Heart left ventricle (tissue), 16 donors: Measurements from ENCODE around the gene RRP8. TPM values are rescaled to one million over a fixed set of nuclear protein-coding genes. Genes with fewer than 3 reads are reported as not detected.

Experiments
- ATAC-seq, 4 donors: fragments of 200-7000 bp; cut with Tn5 transposase; one replicate each; pipeline ENCODE4 v1.9.1; 2020 to 2022; ENCODE audit warnings: moderate library complexity in 4 of 4, mild to moderate bottlenecking in 3 of 4, moderate number of reproducible peaks in 1 of 4
- DNase-seq, 5 donors: peaks; one replicate each; pipeline ENCODE4 v3.0.0-alpha.2; 2020
- H3K27ac ChIP-seq, 12 donors: fragments of 200-600 bp; sonication (generic) in 4 of 12; one replicate each; pipeline versions ENCODE4 v1.5.0 to v1.8.0; 2016 to 2022; ENCODE audit warnings: mild to moderate bottlenecking in 2 of 12
- H3K27me3 ChIP-seq, 9 donors: fragments of 200-600 bp; sonication (generic) in 2 of 9; one replicate each; pipeline versions ENCODE4 v1.5.1 to v1.8.0; 2016 to 2022; ENCODE audit warnings: mild to moderate bottlenecking in 3 of 9
- H3K36me3 ChIP-seq, 9 donors: fragments of 200-600 bp; sonication (generic) in 2 of 9; one replicate each; pipeline versions ENCODE4 v1.5.0 to v1.8.0; 2018 to 2022; ENCODE audit warnings: mild to moderate bottlenecking in 2 of 9
- H3K4me1 ChIP-seq, 12 donors: fragments of 200-600 bp; sonication (generic) in 4 of 12; one replicate each; pipeline versions ENCODE4 v1.5.0 to v1.8.0; 2016 to 2022; ENCODE audit warnings: mild to moderate bottlenecking in 3 of 12
- H3K4me3 ChIP-seq, 12 donors: fragments of 200-600 bp; sonication (generic) in 4 of 12; one replicate each; pipeline versions ENCODE4 v1.5.0 to v1.8.0; 2017 to 2022; ENCODE audit warnings: mild to moderate bottlenecking in 9 of 12, moderate library complexity in 4 of 12
- H3K9me3 ChIP-seq, 12 donors: fragments of 200-600 bp; sonication (generic) in 4 of 12; one replicate each; pipeline versions ENCODE4 v1.5.0 to v1.8.0; 2016 to 2022; ENCODE audit warnings: mild to moderate bottlenecking in 1 of 12
- POLR2A ChIP-seq, 2 donors: fragments of 450-650 bp; IDR thresholded peaks; one replicate each; pipeline ENCODE4 v1.6.1; 2017; ENCODE audit warnings: antibody characterized with exemption in 2 of 2, mild to moderate bottlenecking in 2 of 2, moderate library complexity in 2 of 2
- WGBS, 4 donors: extraction: QIAGEN DNeasy Blood & Tissue Kit in 2 of 4; methylation state at CpG; one replicate each; pipeline versions ENCODE4 v1.1.5 to v1.1.7; 2013 to 2018; 5-methylcytosine and 5-hydroxymethylcytosine counted together
- intact Hi-C, 10 donors: fragments of 100-400 bp; cut with DNase I; formaldehyde crosslinking; loops; one replicate each; pipeline versions ENCODE4 v1.11.1 to v1.14.2; 2022
- polyA plus RNA-seq, 2 donors: library from polyadenylated mRNA; stranded (reverse); fragments of 200-250 nt; gene quantifications; one replicate each; pipeline ENCODE4 v1.2.3, GENCODE V29; 2013
- total RNA-seq, 9 donors: library from RNA; depleted of rRNA in 2 of 9; stranded (reverse); fragments of >200 nt in 2 of 9; fragmentation: NEBNext Ultra II Directional in 3 of 9; extraction: Animal tissue kit (Norgen Biotek cat#: 25700) in 3 of 9; gene quantifications; one replicate each; pipeline versions ENCODE4 v1.1.0 to v1.2.4, GENCODE V29; 2016 to 2023
- TF ChIP-seq, protein P1 (sequence below), 12 donors: fragments of 200-600 bp; sonication (generic) in 4 of 12; IDR thresholded peaks; one replicate each; pipeline versions ENCODE4 v1.5.0 to v1.8.0; 2018 to 2022; ENCODE audit warnings: antibody characterized with exemption in 12 of 12, mild to moderate bottlenecking in 5 of 12
- donor health status: ischemic (EF 13 %, LVEDD 7.1; RV severe dilation, severe dysfunction).
- donor health status: healthy with polysubstance abuse.
- donor health status: DM: no; HTN: yes; CAD: no.
- donor health status: DM: no; HTN: no; CAD: no.
- donor health status: ischemic (EF 25% LVEDD 6.9; RV normal size, moderate dysfunction).
- donor health status: ischemic (EF 25% LVEDD 5.7; RV mildly dilated, moderate dysfunction).
- donor health status: healthy.
- donor health status: DM: yes; HTN: yes; CAD: no.
- donor health status: ischemic (EF 35%, LVEDD 5.7; RV mildly dilated, moderate dysfunction).
- donor health status: nonischemic (EF 11% LVEDD 7.7; RV severe dilation, severe dysfunction).
- donor health status: DM: yes; HTN: yes; CAD: no.
- donor health status: PGD.
- donor health status: ischemic (EF 29% LVEDD 5.4; RV normal size, mild dysfunction).
- donor health status: nonischemic (EF 23%, LVEDD 6.1; RV moderate dilation, normal function).

Gene RRP8
- total and polyA plus RNA-seq, 11 donors, result 11.2 to 23.5 (median 17.4) TPM

DNA sequence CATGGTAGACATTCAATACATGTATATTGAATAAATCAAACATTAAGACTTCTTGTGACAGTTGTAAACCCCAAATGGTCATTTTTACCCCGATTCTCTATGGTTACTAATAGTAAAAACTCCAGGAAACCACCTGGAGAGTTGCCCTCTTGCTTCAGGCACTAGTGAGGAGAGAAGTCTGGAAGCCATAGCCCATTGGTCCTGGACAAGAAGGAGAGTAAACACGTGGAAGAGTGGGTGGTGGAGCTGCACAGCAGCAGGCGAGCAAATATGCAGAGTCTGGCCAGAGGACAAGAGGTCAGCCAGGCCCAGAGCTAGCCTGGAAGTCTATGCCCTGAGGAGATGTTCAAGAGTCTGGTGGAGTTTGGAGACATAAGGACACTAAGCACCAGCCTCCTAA is 34.5 kb upstream of the RRP8 start:
- TF ChIP-seq POLR2A (IDR thresholded peaks at IDR 0.05), result no peak
- TF ChIP-seq, protein P1, sequence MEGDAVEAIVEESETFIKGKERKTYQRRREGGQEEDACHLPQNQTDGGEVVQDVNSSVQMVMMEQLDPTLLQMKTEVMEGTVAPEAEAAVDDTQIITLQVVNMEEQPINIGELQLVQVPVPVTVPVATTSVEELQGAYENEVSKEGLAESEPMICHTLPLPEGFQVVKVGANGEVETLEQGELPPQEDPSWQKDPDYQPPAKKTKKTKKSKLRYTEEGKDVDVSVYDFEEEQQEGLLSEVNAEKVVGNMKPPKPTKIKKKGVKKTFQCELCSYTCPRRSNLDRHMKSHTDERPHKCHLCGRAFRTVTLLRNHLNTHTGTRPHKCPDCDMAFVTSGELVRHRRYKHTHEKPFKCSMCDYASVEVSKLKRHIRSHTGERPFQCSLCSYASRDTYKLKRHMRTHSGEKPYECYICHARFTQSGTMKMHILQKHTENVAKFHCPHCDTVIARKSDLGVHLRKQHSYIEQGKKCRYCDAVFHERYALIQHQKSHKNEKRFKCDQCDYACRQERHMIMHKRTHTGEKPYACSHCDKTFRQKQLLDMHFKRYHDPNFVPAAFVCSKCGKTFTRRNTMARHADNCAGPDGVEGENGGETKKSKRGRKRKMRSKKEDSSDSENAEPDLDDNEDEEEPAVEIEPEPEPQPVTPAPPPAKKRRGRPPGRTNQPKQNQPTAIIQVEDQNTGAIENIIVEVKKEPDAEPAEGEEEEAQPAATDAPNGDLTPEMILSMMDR (IDR thresholded peaks at IDR 0.05), result no peak
- 29 to 32% (median 32%) methylated on average over 3 of the region's 3 CpGs for WGBS, 4 donors
- peak; percentile 55 to 74 (median 66) for ATAC-seq
- Histone ChIP-seq H3K4me3 (no peak overlapping the region), H3K4me1 (peaks cover 0 to 76% (median 57%) of the 10 kb centered on the region in 12 donors), H3K27ac (peak overlapping the region in 7 of 12 donors; percentile 1 to 47 (median 25)), H3K27me3 (no peaks in the 10 kb centered on the region), H3K9me3 (no peaks in the 10 kb centered on the region), H3K36me3 (peaks cover 0 to 29% (median 9%) of the 10 kb centered on the region in 9 donors)
- peak in 4 of 5 donors; percentile 56 to 74 (median 64) for DNase-seq
- intact Hi-C loops, result loop anchor here in 1 of 10 donors (2.0 kb wide), 1 partner anchor 19 kb away; the partner anchor contains the start of gene TPP1

DNA sequence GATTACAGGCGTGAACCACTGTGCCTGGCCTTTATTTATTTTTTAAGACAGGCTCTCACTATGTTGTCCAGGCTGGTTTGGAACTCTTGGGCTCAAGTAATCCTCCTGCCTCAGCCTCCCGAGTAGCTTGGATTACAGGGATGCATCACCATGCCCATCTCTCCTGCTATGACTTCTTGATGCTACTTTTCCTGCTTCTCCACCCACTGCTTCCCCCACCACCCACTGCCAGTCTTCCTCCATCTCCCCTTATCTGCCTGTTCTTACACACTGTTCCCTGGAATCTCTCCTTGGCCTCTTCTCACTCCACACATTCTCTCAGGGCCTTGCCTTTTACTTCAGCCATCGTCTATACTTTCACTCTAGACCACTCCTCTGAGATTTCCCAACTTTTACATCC is 33.1 kb upstream of the RRP8 start:
- H3K27me3 ChIP-seq, result no peaks in the 10 kb centered on the region
- no peaks in the 10 kb centered on the region for H3K9me3 ChIP-seq
- intact Hi-C loops, result no loop called here
- peaks cover 0 to 70% (median 57%) of the 10 kb centered on the region in 12 donors for H3K4me1 ChIP-seq
- no peak for TF ChIP-seq POLR2A (IDR thresholded peaks at IDR 0.05)
- TF ChIP-seq, protein P1 (IDR thresholded peaks at IDR 0.05), result no peak
- peak overlapping the region in 9 of 12 donors; percentile 44 to 94 (median 69) for H3K27ac ChIP-seq
- 78 to 89% (median 85%) methylated on average over 3 of the region's 3 CpGs for WGBS, 4 donors
- H3K4me3 ChIP-seq, result no peak overlapping the region
- ATAC-seq, result no peak
- H3K36me3 ChIP-seq, result peaks cover 0 to 41% (median 20%) of the 10 kb centered on the region in 9 donors
- no peak for DNase-seq

DNA sequence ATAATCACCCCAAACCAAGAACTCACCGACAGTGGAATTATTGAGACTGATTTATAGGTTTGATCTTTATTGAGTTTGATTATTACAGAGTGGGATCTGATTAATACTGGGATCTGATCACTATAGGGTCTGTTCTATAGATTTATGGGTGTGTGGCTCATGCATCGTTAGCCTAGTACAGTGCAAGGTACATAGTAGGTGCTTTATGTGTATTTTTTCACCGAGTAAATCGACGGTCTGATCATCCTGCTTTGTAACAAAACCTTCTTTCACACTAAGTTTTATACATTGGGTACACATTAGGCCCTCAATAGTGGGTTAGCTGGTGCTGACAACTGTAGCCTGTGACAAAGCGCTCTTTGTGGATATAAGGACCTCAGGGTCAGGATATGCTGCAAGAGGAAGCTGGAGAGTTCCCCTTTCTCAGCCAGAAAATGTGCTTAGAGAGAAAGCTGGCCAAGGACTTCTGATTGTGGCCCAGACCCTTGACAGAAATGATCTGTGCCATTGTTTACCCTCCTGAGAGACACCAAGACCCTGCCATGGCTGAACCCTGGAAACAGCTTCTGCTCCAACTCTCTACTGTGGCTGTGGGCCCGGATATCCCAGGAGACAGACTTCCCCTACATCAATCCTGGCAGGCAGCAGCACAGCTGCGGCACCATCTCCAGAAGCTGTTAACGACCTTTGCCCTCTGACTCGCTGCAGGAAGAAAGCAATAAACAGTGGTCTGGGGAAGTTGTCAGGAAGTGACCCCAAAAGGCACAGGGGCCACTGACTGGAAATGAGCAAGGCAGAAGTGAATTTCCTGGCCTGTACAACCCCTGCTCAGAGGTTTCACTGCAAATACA is 31.9 kb upstream of the RRP8 start:
- TF ChIP-seq, protein P1 (IDR thresholded peaks at IDR 0.05), result no peak
- TF ChIP-seq POLR2A (IDR thresholded peaks at IDR 0.05), result no peak
- Histone ChIP-seq H3K27me3 (no peaks in the 10 kb centered on the region), H3K27ac (peak overlapping the region; percentile 2 to 94 (median 68)), H3K4me1 (peaks cover 0 to 70% (median 57%) of the 10 kb centered on the region in 12 donors), H3K4me3 (no peak overlapping the region), H3K9me3 (no peaks in the 10 kb centered on the region), H3K36me3 (peaks cover 0 to 45% (median 27%) of the 10 kb centered on the region in 9 donors)
- DNase-seq (peak; percentile 67 to 84 (median 77)), ATAC-seq (peak; percentile 39 to 77 (median 62))
- intact Hi-C loops, result loop anchor here in 1 of 10 donors (2.0 kb wide), 1 partner anchor 47 kb away; the partner anchor contains the start of gene MRPL17
- WGBS, 4 donors, result 48 to 62% (median 51%) methylated on average over 10 of the region's 10 CpGs

DNA sequence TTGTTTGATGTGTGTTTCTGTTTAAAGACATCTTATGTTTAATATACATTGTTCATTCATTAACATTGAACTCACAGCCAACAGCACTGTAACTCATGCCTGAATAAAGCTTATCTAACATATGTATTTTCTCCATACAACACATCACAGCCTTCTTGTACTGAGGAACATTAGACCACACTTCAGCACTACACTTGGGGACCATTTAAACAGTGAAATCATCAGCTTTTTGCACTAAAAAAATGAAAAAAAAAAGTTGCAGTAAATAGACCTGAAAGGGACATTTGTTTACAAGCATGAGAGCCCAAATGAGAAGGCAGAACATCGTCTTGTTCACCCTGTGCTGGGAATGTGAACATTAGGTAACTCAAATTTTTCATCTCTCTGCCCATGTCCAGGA is 31.1 kb upstream of the RRP8 start:
- H3K36me3 ChIP-seq, result peaks cover 0 to 46% (median 35%) of the 10 kb centered on the region in 9 donors
- 70 to 82% (median 79%) methylated on average over 1 of the region's 1 CpG for WGBS, 4 donors
- DNase-seq, result no peak
- TF ChIP-seq, protein P1 (IDR thresholded peaks at IDR 0.05), result no peak
- TF ChIP-seq POLR2A (IDR thresholded peaks at IDR 0.05), result no peak
- no peaks in the 10 kb centered on the region for H3K9me3 ChIP-seq
- intact Hi-C loops, result loop anchor here in 1 of 10 donors (2.0 kb wide), 1 partner anchor 48 kb away; the partner anchor contains the start of gene MRPL17
- ATAC-seq, result no peak
- no peak overlapping the region for H3K4me3 ChIP-seq
- H3K27ac ChIP-seq, result peak overlapping the region in 11 of 12 donors; percentile 28 to 94 (median 68)
- H3K27me3 ChIP-seq, result no peaks in the 10 kb centered on the region
- peaks cover 0 to 65% (median 56%) of the 10 kb centered on the region in 12 donors for H3K4me1 ChIP-seq
